ENCODE data around the gene MYH14. TPM values are rescaled to one million over a fixed set of nuclear protein-coding genes. Genes with fewer than 3 reads are reported as not detected.

MYH14 gene
- total and polyA plus RNA-seq, 2 of the 4 experiments (the other 2 are of a cell fraction) = not detected

DNA sequence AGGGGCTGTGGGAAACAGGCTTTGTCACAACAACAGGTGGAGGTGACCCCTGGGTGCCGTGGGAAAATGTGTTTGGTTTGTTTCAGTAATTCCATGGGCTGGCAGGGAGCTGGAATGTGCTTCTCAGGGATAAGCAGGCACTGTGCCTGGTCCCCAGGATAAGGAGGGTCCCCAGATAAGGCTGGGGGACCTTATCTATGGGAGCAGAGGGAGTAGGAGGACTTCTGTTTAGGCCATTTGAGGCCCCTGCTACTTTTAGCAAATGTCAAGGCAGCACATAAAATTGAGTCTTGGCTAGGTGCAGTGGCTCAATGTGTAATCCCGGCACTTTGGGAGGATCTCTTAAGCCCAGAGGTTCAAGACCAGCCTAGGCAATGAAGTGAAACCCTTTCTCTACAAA is 66.2 kb downstream of the MYH14 start:
- H2AK9ac ChIP-seq (replicated peaks; ENCODE audit: low read depth, low read length, poor library complexity) = no peak overlapping the region
- H3K4me1 ChIP-seq (ENCODE audit: control insufficient read depth, insufficient read depth, low read length) = no peaks in the 10 kb centered on the region
- WGBS, 2 experiments (ENCODE audit: extremely low coverage in 2 of 2, insufficient read length in 1 of 2) = no CpG with 5 or more reads among the region's 2 CpGs
- no peaks in the 10 kb centered on the region for H3K9me1 ChIP-seq (ENCODE audit: insufficient read depth, low read length)
- ATAC-seq (ENCODE audit: low read depth) = no peak
- no peak overlapping the region for H3K4me3 ChIP-seq (ENCODE audit: insufficient read depth, low read depth, low read length)
- H2BK120ac ChIP-seq (ENCODE audit: low read depth, low read length) = no peak overlapping the region
- H3K79me1 ChIP-seq (ENCODE audit: low read depth in 1 of 2, low read length in 2 of 2) = no peaks in the 10 kb centered on the region
- H3K23ac ChIP-seq (ENCODE audit: low read depth, low read length) = no peak overlapping the region
- H3K4me2 ChIP-seq (ENCODE audit: low read depth, low read length) = no peak overlapping the region
- H3K27me3 ChIP-seq (ENCODE audit: control insufficient read depth, insufficient read depth, low read length) = no peaks in the 10 kb centered on the region
- in situ Hi-C loops (cut with MboI; ENCODE audit: low sequenced_read_pairs) (no loop called here), intact Hi-C loops (cut with micrococcal nuclease) (no loop called here), dilution Hi-C loops (cut with HindIII; ENCODE audit: low sequenced_read_pairs, unreplicated experiment) (no loop called here)
- H3K9ac ChIP-seq (ENCODE audit: low read depth, low read length) = no peak overlapping the region
- no peak overlapping the region for H3K14ac ChIP-seq (replicated peaks; ENCODE audit: low read depth, low read length)
- no peak overlapping the region for H4K8ac ChIP-seq (ENCODE audit: low read depth in 2 of 2, low read length in 2 of 2)
- BruUV-seq (replicated peaks) = no TSS peak
- no peaks in the 10 kb centered on the region for H4K20me1 ChIP-seq (ENCODE audit: insufficient read depth, low read length)
- no peak overlapping the region for H2AFZ ChIP-seq (replicated peaks; ENCODE audit: low read length, poor library complexity)
- no peak overlapping the region for H3K4ac ChIP-seq (ENCODE audit: low read depth, low read length)
- TF ChIP-seq MAFK (IDR thresholded peaks at IDR 0.05; ENCODE audit: low read depth, low read length) (no peak), MXI1 (IDR thresholded peaks at IDR 0.05; ENCODE audit: borderline replicate concordance, low read depth, low read length) (no peak), RAD21 (IDR thresholded peaks at IDR 0.05; ENCODE audit: low read length) (no peak)
- H4K91ac ChIP-seq (ENCODE audit: insufficient read depth, low read depth, low read length) = no peak overlapping the region
- H4K5ac ChIP-seq (ENCODE audit: low read depth, low read length) = no peak overlapping the region
- peaks cover 12% of the 10 kb centered on the region; the same call in 1 of the 2 replicates for H3K9me3 ChIP-seq (ENCODE audit: control insufficient read depth, insufficient read depth, low read length)
- no peaks in the 10 kb centered on the region for H3K36me3 ChIP-seq (ENCODE audit: control insufficient read depth, insufficient read depth, low read length)
- H3K27ac ChIP-seq (ENCODE audit: insufficient read depth, low read length) = no peak overlapping the region
- no peak overlapping the region for H3K18ac ChIP-seq (ENCODE audit: low read depth, low read length)
- H2AK5ac ChIP-seq (ENCODE audit: low read depth, low read length) = no peak overlapping the region
- no peak overlapping the region for H3K56ac ChIP-seq (ENCODE audit: extremely low read depth, insufficient read depth, low read length)
- ChIA-PET POLR2A (ENCODE audit: unreplicated experiment) (no interaction called here), CTCF (no interaction called here)
- H2BK5ac ChIP-seq (ENCODE audit: low read depth, low read length, poor library complexity, severe bottlenecking) = no peak overlapping the region
- no peak overlapping the region for H2BK20ac ChIP-seq (ENCODE audit: low read depth, low read length)
- DNase-seq = no peak
- H2BK15ac ChIP-seq (ENCODE audit: low read depth, low read length) = no peak overlapping the region

Measured in IMR-90 (cell line).